GM12873 (cell line): Measurements from ENCODE around the gene VEGFC.

Source experiments
- CTCF ChIP-seq: IDR thresholded peaks from 2 replicates; pipeline ENCODE4 v1.5.1; 2012; ENCODE audit warnings: low read depth, mild to moderate bottlenecking, moderate library complexity, low read length, control low read depth; ENCODE audit not compliant: insufficient read depth; ENCODE audit errors: missing control alignments

Gene VEGFC

DNA sequence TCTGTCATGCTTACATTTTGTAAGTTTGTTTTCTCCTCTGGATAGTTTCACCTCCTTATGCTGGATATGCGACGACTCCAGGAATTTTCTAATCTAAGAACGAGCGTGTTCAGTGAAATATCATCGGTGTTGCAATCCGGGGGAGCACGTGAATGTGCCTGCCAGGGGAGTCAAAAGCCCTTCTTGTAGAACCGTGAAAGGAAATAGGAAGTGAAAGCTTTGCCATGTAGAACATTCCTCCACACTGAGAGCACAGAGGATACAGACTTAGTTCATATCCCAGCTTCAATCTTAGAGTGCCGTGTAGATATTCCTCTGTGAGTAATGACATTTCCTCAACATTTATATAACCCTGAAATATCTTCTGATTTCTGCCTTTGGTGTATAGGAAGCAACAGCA lies 121.2 kb downstream of the VEGFC start:
- TF ChIP-seq CTCF = no peak

DNA sequence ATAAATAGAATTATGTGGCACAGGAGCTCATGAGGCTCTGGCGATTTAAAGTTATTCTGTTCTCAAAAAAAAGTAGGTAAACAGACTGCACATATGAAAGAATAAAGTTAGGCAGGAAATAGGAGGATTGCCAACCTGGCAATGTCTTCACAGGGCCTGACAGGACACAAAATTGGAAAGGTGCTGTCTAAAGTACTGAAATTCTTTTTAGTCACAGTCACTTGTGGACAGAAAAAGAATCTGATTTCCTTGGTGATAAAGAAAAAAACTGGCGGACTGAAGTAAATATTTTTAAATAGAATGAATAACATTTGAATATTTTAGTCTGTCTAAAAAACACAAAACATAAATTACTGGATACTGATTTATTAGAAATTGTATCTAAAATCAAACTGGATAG lies 124.4 kb downstream of the VEGFC start:
- TF ChIP-seq CTCF = no peak

DNA sequence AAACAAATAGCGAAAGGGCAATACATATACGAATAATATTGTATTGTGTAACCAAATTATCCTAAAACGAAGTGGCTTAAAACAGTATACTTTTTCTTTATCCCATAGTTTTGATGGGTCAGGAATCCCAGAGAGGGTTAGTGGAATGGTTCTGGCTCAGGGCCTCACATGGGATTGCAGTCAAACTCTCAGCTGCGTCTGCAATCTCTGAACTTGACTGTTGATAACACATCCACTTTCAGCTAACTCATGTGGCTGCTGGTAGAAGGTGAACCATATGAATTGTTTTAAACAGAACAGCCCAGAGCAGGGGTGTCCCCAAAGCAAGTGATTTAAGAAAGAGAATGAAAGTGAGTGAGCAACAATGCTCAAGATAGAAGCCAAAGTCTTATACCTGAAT lies 127.8 kb downstream of the VEGFC start:
- no peak for TF ChIP-seq CTCF

DNA sequence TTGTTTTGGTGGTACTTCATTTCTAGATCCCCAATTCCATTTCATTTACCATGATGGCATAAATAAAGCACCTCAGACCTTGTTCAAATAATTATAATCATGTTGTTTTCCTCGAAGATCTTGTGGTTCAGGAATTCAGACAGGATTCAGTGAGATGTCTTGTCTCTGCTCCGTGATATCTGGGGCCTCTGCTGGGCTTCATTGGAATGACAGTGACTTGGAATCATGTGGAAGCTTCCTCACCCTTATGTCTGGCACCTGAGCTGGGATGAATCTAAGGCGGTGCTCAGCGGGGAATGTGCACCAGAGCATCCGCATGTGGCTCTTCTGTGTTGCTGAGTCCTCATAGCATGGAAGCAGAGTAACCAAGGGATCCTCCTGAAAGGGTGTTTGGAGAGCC lies 132.2 kb downstream of the VEGFC start:
- no peak for TF ChIP-seq CTCF

- TF ChIP-seq CTCF = no peak
These were observed 136.6 kb downstream of the VEGFC start for GRCh38 chr4:176656108-176656507.

- no peak for TF ChIP-seq CTCF
These were observed 138.0 kb downstream of the VEGFC start for GRCh38 chr4:176654565-176655216.

DNA sequence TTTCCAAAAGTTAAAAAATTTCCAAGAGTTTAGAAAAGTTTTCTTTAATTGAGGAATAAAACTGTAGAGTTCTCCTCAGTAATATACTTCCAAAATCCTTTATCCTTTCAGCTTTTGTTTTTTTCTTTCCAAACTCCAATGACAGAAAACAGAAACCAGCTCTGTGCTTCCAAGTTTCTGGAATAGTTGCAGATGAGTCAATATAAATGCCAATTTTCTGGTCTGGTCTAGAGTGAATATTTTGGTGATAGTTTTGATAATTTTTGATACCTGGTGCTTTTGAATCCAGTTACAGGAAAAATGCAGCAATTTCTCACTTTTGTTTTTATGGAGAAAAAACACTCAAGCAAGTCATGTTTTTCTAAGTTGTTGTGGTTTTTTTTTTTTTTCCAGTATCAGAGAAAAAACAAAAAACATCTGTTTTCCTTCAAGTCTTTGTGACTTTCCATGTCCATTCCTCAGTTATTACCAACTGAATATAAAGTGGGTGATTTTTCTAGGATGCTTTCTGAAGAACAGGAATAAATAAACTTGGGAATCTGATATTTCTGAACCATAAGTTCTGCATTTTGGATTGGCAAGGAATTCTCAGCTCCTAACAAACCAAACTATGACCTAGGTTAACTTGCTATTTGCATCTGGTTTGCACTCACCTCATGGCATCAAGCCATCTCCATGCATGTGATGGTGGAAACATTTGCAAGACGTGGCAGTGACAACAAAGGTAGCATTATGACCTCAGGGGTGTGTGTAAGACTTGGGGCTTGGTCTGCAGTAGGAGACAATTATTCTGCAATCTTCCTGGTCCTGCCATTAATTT lies 139.1 kb downstream of the VEGFC start:
- TF ChIP-seq CTCF = no peak
